Body of pancreas (tissue), 4 donors: ENCODE measurements around the gene FOSB.

Experiments used
- CTCF ChIP-seq, 7 experiments: fragments of 450-650 bp in 4 of 7; fragments of 200-600 bp in 3 of 7; sonication (generic) in 3 of 7; IDR thresholded peaks; one replicate each; pipeline ENCODE4 v1.5.1; 2016 to 2019; ENCODE audit warnings: antibody characterized with exemption in 7 of 7
- POLR2A ChIP-seq, 3 donors: fragments of 450-650 bp; IDR thresholded peaks; one replicate each; pipeline ENCODE4 v1.6.1; 2016; ENCODE audit warnings: antibody characterized with exemption in 3 of 3, mild to moderate bottlenecking in 2 of 3

GRCh38 chr19:45448425-45448756 lies 19.4 kb upstream of the FOSB start:
- TF ChIP-seq POLR2A (IDR thresholded peaks at IDR 0.05), result no peak
- TF ChIP-seq CTCF (IDR thresholded peaks at IDR 0.05), result no peak
